Endometrial microvascular endothelial cells (primary cell): ENCODE measurements around the gene PDHX. TPM values are rescaled to one million over a fixed set of nuclear protein-coding genes. Genes with fewer than 3 reads are reported as not detected.

Experiments used
- in situ Hi-C: cut with HindIII; loops from 2 replicates; pipeline ENCODE4 v1.10.0; 2017; ENCODE audit warnings: low sequenced_read_pairs, low pct_unique_long_range_greater_than_20kb; ENCODE audit errors: inconsistent ontology term
- total RNA-seq: library from RNA; depleted of rRNA; stranded (reverse); fragments of >200 nt; gene quantifications from one replicate; pipeline ENCODE4 v1.2.3, GENCODE V29; 2015; ENCODE audit errors: inconsistent ontology term

The PDHX gene
- total RNA-seq, 1 donor from 2014 or later = 28.3 TPM

DNA sequence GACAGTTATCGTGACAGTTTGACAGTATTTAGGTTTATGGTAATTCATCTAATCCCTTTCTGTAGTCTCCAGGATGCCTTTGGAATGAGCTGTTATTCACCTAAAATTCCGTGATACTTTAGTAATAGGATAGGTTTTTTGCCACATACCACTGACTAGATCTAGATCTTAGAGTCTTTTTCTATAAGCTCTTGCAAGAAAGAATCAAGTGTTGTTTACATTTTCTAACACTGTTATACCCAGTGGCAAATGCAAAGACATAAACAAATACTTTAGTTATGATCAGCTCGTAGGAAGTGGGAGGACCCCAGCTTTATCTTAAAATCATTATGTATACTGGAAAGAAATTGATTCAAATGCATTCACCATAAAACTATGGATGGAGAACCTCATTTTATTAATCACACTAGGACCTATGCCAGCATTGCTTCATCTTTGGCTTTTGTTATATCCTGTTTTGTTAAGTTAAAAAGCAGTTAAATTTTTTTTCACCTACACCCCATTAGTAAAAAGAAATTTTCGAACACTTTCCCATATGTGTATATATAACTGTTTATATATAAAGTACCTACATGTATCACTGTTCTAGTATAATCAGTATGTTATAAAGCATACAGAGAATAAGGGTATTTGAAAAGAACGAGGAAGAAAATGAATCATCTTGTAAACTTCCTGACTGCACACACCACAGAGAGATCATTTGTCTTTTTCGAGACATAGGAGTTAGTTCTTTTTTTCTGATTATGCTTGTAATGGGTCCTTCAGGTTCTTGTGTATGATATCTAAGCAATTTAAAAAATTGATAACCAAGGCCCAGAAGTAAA, 60.9 kb downstream of the PDHX start:
- in situ Hi-C loops = no loop called here

- in situ Hi-C loops = no loop called here
Observed at GRCh38 chr11:34978236-34979191, 62.1 kb downstream of the PDHX start.

DNA sequence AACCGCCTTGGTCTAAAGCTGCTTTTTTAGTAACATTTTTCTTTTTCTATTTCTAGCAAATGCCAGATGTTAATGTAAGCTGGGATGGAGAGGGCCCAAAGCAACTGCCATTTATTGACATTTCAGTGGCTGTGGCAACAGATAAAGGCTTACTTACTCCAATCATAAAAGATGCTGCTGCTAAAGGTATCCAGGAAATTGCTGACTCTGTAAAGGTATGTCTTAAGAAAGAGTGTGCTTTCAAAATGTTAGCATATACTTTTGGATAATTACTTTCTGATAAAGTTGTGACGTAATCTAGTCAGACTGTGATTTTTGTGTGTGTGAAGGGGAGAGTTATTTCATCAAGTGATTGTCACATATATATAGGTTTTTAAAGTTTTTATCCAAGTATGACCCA, 68.1 kb downstream of the PDHX start:
- in situ Hi-C loops = no loop called here

- in situ Hi-C loops = no loop called here
Observed at GRCh38 chr11:34986883-34987520, 70.6 kb downstream of the PDHX start.

DNA sequence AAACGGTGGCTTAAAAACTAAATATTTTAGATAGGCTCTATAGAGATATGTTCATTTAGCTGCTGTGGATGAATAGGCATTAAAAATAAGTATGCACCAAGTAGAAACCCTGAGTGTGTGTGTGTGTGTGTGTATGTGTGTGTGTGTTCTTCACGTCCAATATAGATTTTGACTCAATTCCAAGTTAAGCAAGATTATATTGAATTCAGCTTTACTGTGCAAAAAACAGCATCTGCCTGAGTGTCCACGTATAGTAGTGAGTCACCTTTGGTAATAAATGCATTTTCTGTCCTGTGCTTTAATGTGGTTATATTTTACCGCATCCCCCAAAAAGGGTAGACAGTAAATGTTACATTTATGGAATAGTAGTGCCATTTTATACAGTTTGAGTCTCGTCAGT, 71.2 kb downstream of the PDHX start:
- in situ Hi-C loops = no loop called here

DNA sequence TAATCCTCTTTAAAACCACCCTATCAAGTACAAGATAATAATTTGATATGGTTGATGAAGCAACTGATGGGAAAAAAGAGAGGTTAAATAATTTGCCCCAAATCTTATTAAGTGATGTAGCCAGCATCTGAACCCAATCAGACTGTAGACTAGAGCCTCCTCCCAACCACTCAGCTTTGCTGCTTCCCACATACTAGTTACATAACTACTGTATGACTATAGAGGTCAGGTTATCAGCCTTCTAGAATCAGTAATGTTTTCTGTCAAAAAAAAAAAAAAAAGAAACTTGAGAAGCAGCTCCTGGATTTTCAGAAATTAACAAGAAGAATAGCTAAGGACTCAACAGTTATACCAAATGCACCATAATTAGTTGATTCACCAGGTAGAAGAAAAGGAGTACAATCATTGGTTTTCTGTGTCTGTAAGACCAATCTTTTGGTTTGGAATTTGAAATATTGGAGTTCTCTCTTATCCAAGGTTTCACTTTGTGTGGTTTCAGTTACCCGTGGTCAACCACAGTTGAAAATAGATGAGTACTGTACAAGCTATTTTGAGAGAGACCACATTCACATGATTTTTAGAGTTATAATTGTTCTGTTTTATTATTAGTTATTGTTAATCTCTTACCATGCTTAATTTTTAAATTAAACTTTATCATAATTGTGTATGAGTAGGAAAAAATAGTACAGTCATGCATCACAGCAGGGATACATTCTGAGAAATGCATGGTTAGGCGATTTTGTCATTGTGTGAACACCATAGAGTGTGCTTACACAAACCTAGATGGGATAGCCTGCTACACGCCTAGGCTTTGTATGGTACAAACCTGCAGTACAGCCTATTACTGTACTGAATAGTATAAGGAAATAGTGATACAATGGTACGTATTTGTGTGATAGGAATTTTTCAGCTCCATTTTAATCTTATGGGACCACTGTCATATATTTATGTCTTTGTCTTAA, 72.2 kb downstream of the PDHX start:
- in situ Hi-C loops = no loop called here

DNA sequence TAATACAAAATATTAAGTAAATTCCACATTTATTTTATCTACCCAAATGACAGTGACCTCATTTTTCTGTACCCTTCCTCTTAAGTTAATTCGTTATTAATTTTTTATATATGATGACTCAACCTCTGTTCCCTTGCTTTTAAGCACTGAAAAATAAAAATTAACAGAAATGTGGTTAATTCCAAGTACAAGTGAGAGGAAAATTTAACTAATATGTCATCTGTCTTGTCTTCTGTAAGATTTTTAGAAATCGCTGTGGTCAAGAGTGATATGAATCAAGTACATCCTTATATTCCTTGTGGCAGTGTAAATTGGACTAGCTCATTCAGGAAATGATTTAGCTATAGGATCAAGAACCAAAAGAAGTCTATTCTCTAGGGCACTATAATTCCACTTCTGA, 74.5 kb downstream of the PDHX start:
- in situ Hi-C loops = no loop called here

DNA sequence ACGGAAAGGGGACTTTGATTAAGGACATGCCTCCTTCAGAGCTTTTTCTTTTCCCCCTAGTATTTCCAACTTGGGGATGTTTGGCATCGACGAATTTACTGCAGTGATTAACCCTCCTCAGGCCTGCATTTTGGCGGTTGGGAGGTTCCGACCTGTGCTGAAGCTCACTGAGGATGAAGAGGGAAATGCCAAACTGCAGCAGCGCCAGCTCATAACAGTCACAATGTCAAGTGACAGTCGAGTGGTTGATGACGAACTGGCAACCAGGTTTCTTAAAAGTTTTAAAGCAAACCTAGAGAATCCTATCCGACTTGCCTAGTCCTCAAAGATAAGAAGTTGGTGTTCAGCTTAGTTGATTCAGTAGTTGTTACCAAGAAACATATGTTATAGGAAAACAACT, 78.4 kb downstream of the PDHX start:
- in situ Hi-C loops = no loop called here

DNA sequence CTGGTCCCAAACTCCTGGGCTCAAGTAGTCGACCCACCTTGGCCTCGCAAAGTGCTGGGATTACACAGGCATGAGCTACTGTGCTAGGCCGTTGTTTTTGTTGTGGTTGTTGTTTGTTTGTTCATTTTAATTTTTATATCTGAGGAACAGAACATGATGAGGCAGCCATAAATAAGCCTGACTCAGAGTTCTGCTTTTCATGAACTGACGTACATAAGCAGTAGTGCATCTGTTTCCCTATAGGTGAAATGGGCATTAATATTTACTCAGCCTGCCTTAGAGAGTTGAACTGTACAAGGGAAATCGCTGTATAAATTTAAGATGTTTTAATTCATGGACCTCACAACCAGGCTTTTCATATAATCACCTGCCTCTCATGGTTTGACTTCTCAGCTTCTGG, 80.5 kb downstream of the PDHX start:
- in situ Hi-C loops = no loop called here

DNA sequence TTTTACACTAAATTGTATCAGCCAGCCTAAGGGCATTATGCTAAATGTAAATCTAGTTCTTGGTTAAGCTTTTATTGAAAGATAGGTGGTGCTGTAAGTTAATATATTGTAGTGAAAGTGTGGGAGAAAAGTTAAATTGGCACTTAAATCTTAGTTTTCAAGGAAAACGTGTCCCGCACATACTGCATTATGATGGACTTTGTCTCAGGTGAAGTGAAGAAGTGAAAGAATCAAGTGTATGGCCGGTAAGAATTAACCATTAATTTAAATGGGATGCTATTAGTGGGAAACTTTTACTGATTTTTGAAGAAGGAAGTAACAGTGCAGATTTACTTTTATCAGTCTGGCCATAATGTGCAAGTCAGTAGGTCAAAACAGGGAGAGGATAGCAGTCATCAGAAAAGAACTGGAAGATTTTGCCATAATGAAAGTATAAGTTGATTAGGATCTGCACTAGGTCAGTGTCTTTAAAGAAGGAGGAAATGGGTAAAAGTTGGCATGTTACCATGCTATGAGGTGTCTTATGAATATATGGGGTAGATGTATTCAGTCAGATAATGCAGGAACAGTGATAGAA, 81.6 kb downstream of the PDHX start:
- in situ Hi-C loops = no loop called here

GRCh38 chr11:34999453-34999852, 83.0 kb downstream of the PDHX start:
- in situ Hi-C loops = no loop called here

GRCh38 chr11:35003186-35003585, 86.8 kb downstream of the PDHX start:
- in situ Hi-C loops = no loop called here

DNA sequence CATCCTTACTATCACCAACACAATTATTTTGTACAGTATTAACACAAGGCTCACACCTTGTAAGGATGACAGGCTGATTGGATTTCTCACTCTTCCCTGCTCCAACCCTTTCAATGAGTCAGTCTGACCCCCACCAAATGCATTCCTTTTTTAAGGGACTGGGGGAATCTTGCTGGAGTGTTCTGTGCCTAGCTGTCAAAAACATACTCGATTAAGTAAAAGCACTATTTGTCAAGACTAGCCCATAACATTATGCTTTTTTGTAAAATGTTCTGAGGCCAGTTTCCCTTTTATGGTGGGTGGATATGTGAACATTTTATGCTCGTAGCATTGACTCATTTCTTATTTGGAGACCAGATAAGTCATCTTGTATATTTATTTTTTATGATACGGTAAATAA, 87.2 kb downstream of the PDHX start:
- in situ Hi-C loops = no loop called here

- in situ Hi-C loops = no loop called here
Observed at GRCh38 chr11:35005141-35005780, 88.8 kb downstream of the PDHX start.

DNA sequence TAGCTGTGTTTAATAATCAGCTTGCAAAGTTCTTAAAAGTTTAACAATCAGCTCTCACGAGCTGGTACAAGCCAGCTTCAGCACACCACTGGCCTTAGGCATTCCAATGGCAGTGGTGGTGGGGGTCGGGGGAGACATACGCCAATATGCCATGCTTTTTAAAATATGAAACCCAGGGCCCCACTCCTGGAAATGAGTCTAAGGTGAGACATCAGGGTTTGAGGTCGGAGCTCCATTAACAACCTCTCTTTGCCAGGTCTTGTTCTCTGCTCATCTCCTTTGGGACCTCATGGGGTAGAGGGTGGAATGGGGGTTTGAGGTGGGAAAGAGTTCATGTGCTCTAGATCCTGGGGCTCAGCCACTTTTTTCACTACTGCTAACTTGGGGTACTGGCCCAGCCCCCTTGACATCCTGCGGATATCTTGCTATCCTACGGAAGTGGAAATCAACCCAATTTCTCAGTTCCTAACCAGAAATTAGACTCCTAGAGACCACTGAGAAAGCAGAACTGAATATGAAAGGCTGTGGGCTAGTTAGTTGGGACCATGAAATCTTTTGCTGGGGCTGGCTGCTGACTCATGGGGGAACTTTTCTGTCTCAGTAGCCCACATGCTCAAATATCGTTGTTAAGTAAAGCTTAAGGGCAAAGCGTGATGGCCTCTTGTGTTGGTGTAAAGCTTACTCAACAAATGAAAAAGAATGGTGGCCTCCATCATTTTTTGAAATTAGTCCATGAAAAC, 90.1 kb downstream of the PDHX start:
- in situ Hi-C loops = no loop called here

DNA sequence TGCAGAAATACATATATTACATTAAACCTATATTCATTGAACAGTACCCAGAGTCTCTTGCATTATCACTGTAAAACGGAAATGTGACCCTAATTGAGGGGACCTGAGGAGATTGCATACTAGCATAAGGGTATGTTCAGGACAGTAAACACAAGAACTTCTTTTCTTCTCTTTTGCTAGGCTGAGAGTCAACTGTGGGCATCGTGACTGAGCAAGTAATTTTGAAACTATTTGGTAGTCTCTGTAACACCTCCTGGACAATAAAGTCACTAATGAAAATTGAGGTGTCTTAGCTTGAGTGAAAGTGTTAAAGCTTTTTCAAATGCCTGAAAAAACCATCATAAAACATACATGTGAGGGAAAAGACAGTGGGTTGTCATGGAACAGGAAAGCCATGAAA, 90.9 kb downstream of the PDHX start:
- in situ Hi-C loops = no loop called here
